GM21717 (cell line): ENCODE measurements around the gene ACACB.

ENCODE experiments used
- ATAC-seq: cut with Tn5 transposase; IDR thresholded peaks from one replicate; pipeline ENCODE4 v1.9.1; 2021; ENCODE audit warnings: mild to moderate bottlenecking, moderate library complexity; ENCODE audit not compliant: unreplicated experiment

The ACACB gene

DNA sequence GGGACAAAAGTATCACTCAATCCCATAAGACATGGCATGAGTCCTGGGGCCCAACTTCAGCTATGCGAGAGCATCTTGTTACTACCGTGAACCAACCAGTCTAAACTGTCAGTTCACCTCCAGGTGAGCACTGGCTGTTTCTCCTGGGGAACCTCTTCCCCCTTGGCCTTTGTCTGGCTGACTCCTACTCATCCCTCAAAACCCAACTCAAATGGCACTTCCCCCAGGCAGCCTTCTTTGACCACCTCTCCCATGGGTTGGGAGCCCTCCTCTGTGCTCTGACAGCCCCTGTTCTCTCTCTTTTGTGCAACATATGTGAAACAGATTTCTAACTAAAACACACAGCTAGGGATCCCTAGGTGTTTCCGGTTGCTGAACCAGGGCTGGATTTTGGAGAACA lies 155.0 kb downstream of the ACACB start:
- ATAC-seq: no peak

DNA sequence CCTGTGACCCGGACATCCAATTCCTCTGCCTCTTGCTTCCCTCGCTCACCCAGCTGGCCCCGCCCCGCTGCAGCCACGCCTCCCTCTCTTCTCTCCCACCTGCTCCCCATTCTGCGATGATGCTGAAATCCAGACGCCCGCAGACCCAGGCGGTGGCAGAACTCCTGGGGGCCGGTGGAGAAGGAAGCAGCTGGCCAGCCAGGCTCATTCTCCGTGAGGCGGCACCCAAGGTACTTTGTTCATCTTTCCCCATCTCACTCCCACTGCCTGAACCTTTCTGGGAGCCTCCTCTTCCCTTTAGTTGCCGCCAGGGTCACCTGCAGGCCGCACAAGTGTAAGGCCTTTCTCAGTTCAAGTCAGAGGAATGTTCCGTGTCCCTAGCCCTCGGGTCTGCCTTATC lies 157.0 kb downstream of the ACACB start:
- ATAC-seq: no peak

DNA sequence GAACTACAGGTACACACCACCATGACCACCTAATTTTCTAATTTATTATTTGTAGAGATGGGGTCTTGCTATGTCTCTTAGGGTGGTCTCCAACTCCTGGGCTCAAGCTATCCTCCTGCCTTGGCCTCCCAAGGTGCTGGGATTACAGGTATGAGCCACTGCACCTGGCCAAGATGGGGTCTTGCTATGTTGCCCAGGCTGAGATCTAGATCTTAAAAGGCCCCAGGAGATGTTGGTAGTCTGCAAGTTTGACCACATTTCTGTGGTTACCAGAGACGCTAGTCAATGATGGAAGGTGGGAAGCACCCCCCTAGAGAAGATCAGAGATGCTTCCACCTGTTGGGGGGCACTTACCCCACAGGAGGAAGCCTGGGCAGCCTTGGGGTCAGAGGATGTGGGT lies 158.0 kb downstream of the ACACB start:
- ATAC-seq: no peak

DNA sequence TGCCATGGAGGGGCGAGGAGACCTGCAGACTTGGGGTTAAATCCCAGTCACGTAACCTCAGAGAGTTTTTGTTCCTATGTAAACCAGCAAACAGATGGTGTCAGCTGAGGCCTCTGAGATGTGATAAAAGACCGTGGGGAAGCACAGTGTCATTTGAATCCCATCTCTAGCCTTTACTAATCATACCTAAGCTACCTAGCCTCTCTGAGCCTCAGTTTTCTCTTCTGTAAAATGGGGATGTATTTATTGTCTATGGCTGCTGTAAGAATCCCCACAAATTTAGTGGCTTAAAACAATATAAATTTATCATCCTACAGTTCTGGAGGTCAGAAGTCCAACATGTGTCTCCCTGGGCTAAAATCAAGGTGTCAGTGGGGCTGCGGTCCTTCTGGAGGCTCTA lies 158.8 kb downstream of the ACACB start:
- ATAC-seq: no peak

DNA sequence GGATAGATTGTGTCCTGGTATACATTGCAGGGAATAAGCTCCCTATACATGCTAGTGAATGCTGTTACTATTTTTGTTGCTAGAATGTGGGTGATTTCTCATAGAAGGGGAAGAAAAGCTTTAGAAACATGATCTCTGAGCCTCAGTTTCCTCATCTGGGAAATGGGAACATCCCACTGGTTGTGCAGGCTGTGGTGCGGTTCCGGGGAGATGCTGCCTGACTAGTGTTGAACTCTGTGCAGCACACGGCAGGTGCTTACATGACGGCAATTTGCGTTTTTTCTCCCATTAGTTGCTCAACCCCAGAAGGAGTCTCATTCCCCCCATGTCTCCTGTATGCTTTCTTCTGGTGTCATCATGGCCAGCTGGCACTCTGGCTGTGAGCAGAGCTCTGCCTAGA lies 159.8 kb downstream of the ACACB start:
- ATAC-seq: no peak

DNA sequence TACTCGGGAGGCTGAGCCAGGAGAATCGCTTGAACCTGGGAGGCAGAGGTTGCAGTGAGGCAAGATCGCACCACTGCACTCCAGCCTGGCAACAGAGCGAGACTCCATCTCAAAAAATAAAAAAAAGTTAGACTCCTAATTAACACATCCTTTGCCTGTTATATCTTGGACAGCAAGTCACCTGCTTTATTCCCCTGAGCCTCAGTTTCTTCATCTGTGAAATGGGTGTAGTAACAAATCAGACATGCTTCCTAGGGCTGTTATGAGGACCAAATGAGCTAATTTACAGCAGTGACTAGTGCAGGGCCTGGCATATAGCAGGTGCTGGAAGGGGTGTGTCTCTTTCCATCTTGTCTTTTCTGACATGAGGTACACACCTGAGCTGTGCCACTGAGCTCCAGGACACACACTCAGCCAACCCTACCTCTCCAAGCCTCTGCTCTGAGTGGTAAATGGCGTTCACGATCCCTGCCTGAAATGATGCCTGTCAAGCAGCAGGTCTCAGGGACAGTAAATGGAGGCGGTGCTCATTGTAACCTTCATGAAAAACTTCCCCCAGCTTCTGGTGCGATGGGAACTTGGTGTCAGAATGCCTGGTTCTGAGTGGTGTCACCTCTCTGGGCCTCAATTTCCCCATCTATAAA lies 161.0 kb downstream of the ACACB start:
- no peak for ATAC-seq

DNA sequence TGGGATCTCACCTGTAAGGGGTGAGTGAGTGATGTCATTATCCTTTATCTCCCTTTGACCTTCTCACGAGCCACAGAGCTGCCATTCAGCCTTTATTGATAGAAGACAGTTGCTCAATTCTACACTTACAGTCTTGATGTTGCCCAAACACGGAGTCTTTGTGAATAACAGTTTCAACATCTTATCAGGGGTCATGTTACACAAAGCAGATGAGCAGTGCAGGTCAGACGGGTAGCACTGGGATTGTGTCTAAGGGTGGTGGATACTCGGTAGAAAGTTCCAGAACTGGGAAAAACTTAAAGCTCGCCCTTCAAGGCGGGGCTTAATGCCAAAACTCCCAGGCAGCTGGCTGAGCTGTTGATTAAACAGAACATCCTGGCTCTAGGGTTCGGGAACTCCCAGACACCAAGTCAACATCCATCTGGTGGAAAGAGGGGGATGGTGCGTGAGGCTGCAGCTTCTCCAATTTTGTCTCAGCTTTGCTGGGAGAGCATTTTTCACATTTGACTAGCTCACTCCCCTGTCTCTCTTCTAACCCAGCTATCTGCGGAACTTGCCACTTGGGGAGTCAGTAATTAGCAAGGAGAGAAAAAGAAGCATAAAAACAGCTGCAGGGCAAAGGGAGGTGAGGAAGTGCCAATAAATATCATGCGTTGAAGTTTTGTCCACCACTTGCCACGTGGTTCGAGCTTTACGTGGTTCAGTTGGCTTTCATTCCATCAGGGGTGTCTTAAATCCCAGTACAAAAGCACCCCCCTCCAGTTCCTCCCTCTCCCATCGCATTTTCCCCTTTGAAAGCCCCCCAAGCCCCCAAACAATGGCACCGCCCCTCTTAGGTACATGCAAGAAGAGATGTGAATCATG lies 161.7 kb downstream of the ACACB start:
- no peak for ATAC-seq

DNA sequence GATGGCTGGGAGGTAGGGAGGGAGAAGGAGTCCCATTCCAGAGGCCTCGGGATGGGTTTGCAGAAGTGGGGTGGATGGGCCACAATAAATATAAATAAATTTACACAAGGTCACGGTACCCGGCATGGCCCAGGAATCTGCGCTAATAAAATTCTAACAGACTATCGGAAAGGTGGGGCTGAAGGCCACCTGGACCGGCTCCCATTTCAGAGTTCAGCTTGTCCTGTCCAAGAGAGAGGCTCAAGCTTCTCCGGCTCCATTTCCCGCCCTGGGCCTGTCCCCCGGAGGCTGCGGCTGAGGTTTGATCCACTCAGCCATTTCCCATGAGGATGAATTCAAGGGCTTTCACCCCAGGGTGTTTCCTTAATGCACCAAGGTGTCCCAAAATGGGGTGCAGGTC lies 162.5 kb downstream of the ACACB start:
- no peak for ATAC-seq

DNA sequence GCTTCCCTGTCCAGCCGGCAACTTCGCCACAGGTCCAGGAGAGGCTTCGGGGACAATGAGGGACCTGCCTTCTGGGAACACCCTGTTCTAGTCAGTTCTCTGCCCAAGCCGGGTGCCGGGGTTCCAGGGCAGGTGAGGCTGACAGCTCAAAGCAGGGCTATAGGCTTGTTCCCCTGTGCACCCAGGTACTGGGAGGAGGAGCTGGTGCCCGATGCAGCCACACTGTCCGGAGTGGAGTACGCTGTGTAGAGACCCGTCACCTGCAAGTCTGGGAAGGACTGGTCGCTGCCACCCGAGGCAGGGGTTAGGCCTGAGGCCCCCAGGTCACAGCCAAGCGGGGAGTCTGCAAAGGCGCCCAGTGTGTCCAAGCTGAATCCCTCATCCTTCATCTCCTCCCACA lies 163.1 kb downstream of the ACACB start:
- no peak for ATAC-seq

DNA sequence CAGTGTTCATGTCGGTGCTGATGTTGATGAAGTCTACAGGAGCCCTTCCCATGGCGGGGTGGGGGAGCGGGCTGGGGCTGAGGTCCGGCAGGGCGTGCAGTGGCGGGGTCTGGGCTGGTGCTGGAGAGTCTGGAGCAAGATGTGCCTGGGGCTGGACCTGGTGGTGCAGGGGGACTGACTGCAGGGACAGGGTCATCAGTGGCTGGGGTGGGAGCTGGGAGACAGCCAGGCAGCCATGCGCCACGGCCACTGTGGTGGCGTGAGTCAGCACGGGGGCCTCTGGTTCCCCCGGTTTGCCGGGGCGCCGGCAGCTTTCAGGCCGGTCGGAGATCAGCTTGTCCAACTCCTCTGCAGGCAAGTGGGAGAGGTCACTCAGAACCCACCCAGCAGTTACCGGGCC lies 165.1 kb downstream of the ACACB start:
- no peak for ATAC-seq

DNA sequence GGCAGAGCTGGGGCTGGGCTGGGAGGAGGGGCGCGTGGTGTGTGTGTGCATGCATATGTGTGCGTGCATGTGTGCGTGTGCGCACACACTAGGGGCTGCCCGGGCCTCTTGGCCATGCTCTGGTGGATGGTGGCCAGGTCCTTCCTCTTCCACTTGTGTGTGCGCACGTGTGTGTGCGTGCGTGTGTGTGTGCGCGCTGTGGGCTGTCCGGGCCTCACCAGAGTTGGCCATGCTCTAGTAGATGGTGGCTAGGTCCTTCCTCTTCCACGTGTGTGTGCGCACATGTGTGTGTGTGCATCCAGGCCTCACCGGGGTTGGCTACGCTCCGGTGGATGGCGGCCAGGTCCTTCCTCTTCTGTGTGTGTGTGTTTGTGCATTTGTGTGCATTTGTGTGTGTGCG lies 168.0 kb downstream of the ACACB start:
- no peak for ATAC-seq

DNA sequence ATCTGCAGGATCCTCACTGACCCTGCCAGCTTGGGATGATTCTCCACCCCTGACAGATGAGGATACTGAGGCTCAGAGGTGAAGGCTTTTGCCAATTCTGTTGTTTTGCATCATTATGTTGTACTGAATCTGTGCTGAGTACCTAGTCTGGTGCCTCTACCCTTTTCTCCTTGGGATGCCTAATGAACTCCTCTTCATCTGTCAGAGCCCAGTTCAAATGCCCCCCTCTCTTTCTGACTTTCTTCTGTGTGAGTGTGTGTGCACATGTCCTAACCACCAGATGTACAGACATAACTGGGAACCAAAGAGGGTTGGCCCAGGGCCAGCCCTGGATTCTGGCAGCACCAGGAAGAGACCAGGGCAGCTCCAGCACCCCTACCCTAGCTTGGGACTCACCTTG lies 169.9 kb downstream of the ACACB start:
- no peak for ATAC-seq

DNA sequence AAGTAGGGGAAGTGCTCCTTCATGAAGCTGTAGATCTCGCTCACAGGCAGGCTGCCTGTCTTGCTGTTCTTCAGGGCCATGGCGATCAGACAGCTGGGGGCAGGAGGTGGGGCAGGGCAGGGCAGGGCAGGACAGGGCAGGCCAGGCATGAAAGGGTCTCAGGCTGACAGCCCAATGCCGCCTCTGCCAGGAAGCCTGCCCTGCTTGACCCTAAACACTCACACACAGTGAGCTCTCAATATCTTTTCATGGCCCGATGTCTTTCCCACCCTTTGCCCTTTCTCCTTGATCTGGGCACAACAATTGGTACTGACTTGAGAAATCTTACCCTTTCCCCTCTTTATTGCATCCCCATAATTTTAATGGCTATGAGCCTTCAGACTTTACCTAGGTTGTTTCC lies 170.3 kb downstream of the ACACB start:
- no peak for ATAC-seq

DNA sequence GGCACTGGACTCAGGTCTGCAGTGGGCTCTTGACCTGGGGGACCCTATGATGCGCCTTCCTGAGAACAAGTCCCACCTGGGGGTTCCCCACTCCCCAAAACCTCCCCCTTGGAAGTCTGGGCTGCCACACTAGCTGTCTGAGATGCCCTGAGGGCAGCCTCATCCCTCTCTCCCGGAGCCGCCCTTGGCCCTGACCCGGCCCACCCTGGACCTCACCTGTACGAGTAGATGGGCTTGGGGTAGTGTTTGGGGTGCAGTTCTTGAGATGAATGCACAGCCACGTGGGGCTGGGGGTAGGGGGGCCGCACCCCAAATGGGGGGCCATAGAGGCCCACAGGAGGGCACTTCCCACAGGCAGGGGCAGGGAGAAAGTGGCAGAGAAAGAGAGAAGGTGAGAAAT lies 170.8 kb downstream of the ACACB start:
- no peak for ATAC-seq

DNA sequence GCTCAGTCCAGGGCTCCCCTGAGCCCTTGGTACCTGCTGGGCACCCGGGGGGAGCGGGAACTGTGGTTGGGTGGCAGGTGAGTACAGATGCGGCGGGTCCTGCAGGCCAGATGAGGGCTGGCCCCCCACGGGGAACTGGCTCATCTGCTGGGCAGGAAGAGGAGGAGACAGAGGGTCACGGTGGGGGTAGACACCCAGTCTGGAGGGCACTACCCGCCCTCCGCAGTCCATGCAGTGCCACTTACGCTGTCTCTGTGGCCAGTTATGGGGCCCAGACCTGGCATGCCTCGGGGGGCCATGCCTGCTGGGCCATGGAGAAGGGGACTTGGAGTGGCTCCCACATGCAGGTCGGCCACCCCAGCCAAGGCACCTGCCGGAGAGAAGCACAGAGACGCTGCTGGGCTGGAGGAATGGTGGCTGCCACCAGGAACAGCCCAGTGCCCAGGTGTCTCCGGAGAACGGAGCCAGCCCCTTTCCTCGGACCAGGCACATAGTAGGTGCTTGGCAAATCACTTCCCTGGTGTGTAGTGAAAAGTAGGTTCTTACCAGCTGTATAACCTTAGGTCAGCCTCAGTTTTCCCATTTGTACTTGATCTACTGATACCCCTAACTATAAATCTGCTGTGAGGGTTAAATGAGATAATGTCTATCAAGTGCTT lies 171.6 kb downstream of the ACACB start:
- no peak for ATAC-seq

DNA sequence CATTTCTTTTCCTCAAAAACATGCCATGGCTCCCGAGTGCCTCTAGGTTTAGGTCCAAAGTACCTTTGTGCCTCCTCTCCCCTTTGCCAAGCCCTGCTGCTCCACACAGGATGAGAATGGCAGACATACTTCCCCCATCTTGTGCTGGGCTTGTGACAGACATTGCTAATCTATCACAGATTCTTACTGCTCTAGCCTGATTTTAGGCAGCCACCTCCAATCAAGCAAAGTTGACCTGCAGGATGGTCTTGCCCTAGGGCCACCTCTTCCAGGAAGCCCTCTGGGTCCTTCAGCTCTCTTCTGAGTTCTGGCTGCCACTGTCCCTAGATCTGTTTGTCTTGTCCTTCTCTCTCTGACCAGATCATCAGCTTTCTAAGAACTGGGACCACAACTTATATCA lies 172.2 kb downstream of the ACACB start:
- ATAC-seq: no peak

DNA sequence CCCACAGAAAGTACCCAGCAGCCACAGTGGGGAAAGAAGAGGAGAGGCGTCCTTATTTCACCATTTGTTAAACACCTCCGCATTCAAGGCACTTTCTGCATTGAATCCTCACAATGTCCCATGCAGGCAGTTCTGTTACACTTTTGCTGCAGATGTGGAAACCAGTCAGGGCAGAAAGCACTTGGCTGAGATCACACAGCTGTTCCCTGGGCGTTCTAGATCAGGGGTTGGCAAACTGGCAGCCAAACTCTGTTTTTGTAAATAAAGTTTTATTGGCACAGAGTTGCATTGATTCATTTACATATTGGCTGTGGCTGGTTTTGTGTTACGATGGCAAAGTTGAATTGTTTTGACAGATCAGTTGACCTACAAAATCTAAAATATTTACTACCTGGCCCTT lies 172.6 kb downstream of the ACACB start:
- no peak for ATAC-seq

DNA sequence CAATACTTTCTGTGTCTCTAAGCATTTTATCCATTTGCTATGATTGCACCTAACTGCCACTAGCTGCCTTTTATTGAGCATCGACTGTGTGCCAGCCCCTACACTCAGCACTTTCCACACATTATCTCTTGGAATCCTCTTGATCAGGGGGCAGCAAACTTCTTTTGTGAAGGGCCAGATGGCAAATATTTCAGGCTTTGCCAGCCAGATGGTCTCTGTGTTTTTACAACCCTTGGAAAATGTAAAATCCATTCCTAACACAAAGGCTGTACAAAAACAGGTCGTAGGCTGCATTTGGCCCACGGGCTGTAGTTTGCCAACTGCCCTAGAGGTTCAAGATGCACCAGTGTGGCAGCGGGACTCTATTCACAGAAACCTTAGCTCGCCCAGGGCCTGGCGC lies 173.2 kb downstream of the ACACB start:
- no peak for ATAC-seq

DNA sequence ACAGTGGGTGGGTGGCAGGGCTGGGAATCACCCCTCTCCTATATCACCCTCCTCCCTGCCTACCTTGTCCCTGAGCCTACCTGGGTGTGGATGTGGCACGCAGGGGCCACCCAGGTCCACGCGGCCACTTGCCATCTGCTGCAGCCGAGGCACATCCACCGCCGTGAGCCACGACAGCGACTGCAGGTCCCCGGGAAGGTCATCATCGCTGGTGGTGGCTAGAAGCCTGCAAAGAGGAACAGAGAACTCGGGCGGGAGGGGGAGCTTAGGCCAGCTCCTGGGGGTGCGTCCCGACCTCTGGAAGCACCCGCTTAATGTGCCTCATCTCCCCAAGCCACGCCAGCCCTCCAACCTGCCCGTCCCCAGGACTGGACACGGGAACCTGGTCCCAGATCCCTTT lies 173.7 kb downstream of the ACACB start:
- no peak for ATAC-seq

DNA sequence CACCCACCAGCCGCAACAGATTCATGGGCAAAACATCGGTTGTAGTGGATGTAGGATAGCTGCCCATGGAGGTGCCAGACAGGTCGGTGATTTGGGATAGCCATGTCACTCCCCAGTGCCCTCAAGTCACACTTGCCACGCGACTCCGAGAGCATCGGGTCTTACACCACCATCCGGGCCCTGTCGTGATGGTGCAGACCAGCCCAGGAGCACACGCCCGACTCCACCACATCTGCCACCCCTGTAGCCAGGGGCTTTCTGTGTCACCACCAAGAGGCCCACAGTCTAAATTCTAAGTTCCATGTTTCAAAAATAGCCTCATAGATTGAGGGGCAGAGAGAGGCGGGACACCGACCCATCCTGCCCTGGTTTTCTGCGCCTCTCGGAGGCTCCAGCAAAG lies 174.7 kb downstream of the ACACB start:
- ATAC-seq: no peak

DNA sequence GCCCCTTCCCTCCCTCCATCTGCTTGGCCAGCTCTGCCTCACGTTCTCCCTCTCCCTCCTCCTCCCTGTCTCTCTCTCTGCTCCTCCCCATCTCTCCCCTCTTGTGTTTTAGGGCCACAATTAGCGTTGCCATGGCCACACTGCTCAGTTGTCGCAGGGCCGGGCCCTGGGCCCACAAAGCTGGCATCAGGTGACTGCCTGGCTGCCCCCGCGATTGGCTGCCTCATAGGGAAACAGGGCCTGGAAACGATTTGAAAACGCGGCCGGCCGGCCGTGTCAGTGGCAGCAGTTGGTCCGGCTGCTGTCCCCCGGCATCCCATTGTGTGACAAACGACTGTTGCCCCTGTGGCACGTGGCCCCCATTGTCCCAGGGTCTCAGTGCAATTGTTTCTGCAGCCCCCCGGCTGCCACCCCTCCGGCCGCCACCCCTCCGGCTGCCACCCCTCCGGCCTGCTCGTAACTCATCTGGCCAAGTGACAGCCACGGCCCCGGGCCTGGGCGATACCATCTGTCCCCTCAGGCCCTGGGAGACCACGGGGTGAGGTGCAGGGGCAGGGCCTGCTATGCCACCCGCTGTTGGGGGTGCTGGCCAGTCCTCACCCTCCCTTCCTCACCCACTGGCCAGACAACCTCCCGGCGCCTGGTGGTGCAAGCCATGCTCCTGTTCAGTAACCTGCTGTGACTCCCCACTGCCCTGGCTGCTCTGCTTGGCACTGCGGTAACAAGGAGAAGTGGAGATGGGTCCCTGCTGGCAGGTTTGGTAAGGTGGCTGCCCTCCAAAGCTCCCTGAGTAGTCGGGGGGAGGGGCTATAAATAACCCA lies 175.3 kb downstream of the ACACB start:
- no peak for ATAC-seq
